SIG-M5 (cell line): ENCODE results near the gene TMPRSS11D.

Experiments used
- DNase-seq: peaks from one replicate; lab custom pipeline; 2025; lab: John Stamatoyannopoulos, UW

The TMPRSS11D gene

DNA sequence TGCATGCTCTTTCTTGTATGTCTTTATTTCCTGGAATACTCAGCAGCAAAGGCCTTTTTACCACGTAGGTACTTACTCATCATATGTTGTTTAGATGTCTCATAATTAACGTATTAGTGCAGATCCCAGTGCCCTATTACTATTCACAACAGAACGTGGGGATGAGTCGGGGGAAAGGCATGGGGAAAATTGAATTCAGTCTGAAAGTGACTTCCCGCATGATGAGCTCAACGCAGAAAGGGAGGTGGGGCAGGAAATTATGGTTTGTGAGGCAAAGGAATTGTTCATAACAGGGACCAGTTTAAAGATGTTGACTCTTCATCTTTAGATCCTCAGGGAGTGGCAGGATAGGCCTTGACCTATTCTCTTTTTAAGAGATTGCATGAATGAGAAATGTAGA, 2.0 kb upstream of the TMPRSS11D start:
- no peak for DNase-seq

DNA sequence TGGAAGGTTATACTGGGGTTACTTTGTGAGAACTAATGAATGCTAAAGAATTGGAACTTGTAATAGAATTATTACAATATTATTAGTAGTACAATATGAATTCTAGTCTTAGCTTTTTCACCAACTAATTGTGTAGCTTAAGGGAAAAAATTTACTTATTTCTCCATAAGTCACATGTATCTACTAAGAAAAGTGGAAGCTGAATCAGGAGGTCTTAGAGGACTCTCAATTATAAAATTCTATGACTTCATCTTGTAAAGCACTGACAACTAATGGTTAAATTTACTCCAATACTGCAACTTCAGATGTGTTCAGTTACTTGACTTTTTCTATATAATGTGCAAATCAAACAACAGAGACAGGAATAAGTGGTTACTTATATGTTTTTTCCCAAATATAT, 899 bp upstream of the TMPRSS11D start:
- no peak for DNase-seq

DNA sequence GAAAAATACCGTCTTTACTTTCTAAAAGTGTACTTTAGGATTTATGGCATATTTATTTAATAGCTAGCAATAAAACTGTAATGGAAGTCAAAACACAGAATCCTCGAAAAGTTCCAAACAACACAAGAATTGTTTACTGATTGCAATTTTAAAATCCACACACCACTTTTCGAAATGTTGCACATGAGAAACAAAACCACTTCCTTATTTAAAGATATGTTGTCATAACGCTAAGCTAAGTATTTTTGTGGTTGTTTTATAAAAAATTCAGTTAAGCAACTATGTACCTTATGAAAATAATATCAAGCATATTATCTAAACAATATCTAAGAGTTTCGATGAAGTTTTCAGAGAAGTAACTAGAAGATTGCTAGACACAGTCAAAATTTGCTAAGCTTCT, 344 bp downstream of the TMPRSS11D start:
- DNase-seq = no peak

DNA sequence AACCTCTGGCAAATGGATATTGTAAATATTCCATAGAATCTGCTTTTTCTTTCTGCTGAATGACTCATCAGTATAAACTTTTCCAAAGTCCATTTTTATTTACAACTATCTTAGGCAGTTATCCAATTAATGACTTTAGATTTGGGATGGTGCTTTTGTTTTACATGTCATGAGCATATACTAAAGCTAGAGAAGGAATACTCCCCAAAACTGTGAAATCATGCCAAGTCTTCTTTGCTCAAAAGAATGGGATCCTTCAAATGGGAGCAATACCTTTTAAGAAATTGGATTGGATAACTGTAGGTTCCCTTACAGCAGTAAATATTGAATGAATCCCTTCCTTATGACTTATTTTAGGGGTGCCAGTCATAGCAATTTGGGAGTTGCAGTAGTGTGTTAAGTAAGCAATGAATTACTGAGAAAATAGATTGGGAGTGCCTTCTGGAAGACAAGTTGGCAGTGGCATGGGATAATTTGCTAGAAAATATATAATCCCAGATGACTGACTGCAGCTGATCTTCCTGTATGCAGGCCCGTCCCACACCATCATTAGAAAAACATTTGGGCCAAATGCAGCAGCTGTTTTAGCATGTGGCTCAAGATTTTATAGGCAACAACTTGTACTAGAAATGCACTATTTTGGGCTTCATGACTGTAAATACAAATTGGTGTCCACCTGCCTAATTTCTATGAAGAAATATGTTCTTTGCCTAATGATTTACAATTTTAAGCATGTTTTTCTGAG, 2.8 kb downstream of the TMPRSS11D start:
- no peak for DNase-seq

DNA sequence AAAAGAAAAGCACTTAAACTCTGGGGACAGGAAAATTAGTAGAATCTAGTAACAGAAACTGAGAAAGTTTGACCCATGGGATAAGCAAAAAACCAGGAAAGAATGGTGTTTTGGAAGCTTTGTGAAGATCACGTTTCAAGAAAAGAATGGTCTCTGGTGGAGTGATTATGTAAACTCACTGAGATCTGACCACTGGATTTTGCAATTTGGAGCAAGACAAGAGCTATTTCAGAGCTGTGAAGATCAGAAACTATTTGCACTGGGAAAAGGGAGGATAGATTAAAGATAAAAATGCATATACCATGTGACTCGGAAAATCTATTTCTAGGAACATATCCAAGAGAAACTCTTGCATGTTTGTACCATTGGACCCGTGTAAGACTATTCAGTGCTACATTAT, 4.3 kb downstream of the TMPRSS11D start:
- no peak for DNase-seq

DNA sequence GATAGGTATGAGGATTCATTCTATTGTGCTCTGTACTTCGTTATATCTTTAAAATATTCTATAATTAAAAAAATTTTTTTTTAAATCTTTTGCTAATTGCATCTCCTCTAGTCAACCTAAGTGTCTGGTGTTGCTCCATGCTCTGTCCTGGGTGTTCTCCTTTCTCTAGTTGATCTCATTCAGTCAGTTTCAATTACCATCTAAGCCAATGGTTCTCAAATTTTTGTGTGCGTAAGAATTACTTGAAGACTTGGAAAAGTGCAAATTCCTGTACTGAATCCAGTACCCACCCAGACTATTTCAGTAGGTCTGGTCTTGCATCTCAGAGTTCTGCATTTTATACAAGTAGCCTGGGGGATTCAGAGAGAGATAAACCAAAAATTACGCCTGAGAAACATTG, 6.7 kb downstream of the TMPRSS11D start:
- DNase-seq = no peak

DNA sequence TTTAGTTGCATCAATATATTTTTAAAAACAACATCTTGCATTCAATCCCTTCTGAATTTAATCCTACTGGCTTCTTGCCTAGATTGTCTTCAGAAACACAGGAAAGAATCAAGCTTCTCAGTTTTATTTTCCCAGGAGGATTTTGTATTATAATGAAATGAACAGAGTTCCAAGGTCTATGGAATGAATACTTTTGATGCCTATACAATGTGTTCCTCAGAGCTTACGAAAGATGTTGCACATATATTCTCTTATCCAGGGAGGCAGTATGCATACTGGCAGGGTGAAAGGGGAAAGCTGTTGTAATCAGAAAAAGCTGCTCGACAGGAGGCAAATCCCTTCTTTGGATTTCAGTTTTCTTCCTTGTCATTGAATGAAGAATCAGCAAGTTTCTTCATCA, 8.8 kb downstream of the TMPRSS11D start:
- no peak for DNase-seq

DNA sequence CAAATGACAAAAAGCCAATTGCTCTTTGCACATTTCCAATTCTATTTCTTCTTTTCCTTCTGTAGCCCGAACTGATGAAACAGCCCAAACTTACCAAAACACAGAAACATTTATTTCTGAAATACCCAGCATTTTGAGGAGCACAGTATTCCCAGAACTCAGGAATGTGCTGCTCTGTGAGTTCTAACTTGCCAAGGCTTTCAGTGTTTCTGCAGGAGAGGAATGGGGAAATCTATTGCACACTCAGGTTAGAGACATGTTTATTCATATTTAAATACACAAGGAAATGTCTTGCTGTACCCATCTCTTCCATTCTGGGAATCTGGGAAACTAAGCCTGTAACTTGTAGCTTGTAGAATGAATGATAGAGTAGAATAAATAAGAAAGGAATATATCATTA, 10.7 kb downstream of the TMPRSS11D start:
- DNase-seq = no peak

DNA sequence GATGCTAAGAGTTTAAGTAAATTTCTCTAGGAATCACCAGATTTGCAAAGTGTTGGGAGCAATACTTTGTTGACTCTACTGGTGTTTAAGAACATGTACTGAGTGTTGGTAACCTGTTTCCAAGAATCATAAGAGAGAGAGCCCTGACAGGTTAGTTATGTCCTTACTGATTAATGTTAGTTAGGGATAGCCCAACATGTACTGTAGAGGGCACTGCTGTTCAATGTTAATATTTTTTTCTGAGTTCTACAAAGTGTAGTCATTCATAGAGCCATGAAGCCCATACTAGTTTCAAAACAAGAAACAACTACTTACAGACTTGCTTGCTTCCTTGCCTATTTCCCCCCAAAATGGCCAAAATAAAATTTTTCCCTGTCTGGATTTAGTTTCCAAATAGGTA, 11.9 kb downstream of the TMPRSS11D start:
- no peak for DNase-seq

DNA sequence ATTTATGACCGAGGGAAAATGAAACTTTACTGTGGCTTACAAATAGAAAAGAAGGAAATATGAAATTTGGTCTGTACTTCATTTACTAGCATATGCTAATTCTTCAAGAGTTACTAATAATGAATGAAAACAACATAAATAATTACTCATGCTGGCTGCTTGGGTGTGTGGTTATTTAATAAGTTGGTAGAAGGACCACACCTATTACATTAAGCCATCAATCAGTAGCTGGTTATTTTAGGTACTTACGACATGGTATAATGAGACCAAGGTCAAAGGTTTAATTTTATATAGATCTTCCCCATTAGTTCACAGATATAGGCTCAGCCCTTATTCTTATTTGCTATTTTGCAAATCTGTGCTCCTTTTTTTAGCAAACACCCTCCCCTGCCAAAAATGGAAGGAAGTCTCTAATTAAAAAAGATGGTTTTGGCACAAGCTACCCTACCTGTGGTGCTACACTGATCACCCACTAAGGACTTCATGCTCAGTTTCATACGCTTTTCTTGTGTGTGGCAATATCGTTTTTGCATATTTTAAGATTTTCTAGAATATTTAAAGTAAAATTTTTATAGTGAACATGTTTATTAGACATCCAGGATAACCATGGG, 14.1 kb downstream of the TMPRSS11D start:
- no peak for DNase-seq

DNA sequence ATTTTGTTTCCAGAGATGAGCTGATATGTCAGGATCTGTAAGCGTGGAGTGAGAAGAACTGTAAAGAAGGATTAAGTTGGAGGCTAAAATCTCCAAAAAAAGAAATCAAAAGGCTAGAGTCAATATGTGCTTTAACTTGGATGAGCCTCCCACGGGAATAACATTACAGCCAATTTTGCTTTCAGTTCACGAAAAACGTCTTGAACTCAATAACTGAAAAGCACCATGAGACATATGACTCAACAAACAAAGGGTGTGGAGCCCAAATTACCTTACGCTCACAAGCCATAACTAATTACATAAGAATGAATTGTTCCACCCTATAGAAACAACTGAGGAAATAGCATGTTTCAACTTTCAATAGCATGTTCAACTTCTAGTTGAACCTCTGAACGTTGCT, 22.3 kb downstream of the TMPRSS11D start:
- DNase-seq = no peak

DNA sequence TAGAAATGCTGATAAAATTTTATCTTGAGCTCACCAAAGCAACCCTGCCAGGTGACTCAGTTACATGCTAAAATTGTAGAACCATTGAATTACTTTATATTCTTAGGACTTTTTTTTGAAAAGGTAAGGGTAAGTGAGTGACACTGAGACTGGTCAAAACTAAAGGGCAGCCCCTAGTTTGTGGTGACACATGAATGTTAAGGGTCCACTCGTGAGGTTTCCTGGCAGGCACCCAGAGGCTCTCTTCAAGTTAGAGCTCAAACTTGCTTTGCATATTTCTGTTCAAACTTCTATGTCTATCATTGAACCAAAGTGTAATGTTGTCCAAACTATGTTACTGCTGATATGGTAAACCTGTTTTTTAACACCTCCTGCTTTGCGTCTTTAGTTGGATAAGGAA, 30.5 kb downstream of the TMPRSS11D start:
- DNase-seq = no peak

DNA sequence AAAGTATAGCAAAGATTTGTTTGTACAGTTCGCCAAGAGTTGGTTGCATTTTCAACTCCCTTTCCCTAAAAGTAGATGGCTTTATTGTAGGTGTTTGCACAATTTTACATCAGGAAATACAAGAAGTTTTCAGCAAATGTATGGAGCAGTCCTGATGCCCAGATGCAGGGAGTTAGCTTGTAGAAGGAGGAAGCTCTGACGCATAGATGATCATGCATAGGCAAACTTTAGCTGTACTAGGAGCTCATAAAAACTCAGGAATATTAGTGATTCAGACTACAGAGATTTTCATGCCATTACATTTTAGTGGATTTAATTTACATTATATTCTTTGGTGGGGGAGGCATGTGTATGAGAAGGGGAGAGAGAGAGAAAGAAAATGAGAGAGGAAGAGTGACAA, 62.9 kb downstream of the TMPRSS11D start:
- no peak for DNase-seq

DNA sequence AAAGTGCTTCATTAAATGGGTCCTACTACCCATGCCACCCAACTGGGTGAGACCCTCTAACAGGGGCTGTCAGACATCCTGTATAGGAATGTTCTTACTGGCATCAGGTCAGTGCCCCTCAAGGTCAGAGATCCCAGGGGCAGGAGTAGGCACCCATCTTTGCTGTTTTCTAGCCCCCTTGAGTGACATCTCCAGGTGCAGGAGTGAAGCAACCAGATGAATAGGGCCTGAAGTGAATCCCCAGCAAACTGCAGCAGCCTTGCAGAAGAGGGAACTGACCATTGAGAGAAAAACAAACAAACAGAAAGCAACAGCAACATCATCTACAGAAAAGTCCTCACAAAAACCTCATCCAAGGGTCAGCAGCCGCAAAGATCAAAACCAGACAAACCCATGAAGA, 73.8 kb downstream of the TMPRSS11D start:
- no peak for DNase-seq

DNA sequence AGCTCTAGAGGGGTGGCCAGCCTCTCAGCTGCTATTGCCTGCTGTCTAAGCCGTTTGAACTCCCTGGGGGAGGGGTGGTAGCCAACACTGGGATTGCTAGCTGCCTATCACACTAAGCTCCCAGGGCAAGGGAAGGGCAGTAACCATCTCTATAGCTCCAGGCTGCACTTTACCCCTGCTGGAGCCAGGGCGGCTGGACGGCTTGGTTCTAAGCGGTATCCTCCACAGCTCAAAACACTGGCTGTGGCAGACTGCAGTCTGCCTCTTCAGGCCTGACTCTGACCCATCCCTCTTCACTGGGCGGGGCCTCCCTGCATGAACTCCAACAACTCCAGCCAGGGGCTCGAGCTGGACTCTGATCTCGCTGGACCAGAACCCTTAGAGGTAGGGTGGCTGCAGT, 74.3 kb downstream of the TMPRSS11D start:
- no peak for DNase-seq

DNA sequence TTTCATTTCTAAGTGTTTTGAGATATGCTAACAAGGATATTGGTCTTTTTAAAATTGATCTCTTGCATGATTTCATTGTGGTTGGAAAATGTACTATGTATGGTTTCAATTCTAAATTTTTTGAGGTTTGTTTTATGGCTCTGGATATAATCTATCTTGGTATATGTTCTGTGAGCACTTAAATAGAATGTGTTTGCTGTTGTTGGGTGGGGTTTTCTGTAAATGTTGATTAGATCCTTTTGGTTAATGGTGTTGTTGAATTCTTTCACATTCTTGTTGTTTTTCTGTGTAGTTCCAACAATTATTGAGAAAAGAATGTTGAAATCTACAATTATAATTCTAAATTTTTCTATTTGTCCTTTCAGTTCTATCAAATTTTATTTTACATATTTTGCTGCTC, 87.0 kb downstream of the TMPRSS11D start:
- no peak for DNase-seq

DNA sequence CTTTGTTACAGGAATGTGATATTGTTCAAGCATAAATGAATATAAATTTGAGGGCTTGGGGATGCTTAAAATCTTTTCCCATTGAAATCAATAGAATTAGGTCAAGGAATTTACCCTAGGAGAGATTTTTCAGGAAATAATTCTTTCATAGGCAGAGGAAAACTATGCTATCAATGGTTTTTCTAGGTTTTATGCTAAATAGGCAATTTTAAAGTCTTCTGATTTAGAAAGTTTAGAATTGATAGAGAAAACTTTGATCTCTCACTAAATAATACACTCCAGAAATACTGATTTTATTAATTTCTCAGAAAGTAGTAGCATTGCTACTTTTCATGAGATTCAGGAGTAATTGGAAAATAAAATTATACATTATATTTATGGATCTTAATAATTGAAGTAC, 93.1 kb downstream of the TMPRSS11D start:
- no peak for DNase-seq

DNA sequence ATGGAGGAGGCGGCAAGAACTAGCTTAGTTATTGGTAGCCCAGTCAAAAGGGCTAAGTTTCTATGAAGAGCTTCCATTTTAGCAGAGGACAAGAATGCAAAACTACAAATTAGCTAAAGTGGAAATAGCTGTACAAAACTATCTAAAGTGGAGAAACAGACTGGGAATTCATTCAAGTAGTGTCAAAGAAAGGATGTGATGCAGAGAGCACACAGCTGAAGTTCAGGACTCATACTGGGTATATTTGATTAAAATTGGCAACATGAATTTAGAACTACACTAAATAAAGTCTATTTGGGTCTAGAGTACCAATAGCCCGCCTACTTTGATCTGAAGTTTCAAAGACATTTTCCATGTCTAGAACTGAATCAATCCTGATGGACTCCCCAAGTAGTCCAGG, 96.5 kb downstream of the TMPRSS11D start:
- no peak for DNase-seq

DNA sequence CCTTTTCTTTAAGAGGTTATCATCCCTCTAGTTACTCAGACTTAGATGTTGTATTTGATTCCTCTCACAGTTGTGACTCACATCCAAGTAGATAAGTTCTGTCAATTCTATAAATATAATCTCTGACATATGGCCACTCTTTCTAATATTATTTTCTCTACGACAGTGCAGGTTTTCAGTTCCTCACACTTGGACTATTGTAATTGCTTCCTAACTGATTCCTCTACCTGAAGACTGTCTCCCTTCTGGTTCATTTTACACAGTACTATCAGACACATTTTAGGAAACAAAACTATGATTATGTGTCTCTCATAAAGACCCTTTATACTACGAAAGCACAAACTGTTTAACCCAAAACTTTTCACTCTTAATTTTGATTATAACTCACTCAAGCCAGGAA, 98.3 kb downstream of the TMPRSS11D start:
- no peak for DNase-seq

DNA sequence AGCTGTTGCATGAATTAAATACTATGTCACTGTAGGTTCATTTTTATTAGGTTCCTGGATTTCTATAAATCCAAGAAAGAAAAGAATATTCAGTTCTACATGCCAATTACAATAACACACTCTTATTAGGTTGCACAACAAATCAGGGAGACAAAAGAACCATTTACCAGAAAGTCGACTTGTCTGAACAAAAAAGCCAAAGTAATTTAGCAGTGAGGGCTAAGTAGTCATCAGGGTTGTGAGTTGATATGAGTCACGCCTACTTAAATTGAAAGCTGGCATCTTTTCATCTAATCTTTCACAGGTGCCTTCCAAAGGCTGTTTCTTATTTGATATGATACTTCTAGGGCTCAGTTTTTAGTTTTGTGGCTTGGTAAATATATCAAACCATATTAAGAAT, 104.2 kb downstream of the TMPRSS11D start:
- no peak for DNase-seq

DNA sequence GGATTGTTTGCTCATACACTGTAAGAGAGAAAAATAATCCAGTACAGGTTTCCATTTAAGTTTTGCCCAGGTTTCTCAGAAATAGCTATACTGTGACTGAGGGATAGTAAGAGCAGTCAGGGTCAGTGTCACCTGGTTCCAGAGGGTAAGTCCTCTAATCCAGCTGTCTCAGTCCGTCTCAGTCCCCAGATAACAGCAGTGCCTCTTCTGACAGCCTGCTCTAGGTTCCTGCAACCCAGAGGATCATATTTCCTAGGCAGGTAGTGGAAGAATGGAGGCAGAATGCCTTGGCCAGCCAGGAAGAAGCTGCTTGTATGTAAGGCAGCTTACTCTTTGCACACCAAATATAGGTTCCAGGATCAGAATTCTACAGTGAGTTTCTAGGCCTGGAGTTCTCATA, 107.1 kb downstream of the TMPRSS11D start:
- DNase-seq = no peak
